ENCODE results near the gene SPEF2.

The SPEF2 gene

GRCh38 chr5:35785601-35786085 is 168.0 kb downstream of the SPEF2 start:
- peak; percentile 43 to 47 for DNase-seq

GRCh38 chr5:35788724-35789123 is 171.1 kb downstream of the SPEF2 start:
- DNase-seq = no peak

GRCh38 chr5:35789732-35790456 is 172.2 kb downstream of the SPEF2 start:
- DNase-seq = no peak

- DNase-seq = no peak
These were observed 172.8 kb downstream of the SPEF2 start for GRCh38 chr5:35790457-35790822.

DNA sequence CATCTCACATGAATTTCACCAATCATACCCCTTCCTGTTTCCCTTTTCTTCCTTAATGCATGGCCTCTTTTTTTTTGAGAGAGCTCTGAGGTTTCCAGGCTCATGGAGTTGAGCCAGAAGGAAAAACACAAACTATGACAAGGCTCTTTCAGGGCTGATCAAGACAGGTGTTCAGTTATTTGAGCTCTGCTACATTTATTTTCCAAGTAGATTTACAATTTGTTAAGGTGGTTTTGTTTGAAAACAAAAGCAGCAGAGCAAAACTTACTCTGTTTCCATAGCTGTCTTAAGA is 176.6 kb downstream of the SPEF2 start:
- no peak for DNase-seq

DNA sequence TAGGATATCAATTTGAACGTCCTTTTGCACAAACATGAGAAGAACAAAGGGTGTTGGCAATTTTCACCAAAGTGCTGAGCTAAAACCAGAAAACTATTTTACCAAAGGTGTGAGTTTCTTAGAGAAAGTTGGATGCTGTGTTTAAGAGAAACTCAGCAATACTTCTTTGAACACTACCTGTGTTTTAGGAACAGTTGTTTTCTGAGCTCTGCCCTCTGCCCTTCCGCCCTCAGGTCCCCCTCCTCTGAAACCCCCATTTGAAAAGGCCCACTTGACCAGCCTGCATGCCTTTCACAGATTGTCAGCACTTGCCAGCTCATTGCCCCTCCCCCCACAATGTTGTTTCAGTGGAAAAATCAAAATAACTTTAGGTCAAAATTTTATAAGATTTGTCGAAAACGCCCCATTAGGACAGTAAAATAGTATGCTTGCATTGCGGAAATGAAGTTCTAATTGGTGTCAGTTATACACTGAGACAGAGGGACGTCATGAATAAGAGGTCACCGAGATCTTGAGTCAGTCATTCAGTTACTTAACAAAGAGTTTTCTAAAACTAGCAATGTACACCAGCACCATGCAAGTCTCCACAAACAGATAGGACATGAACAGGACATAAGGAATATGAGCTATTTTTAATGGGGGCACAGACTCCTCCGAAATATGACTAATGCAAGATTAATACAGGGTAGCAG is 177.2 kb downstream of the SPEF2 start:
- no peak for DNase-seq

GRCh38 chr5:35799181-35799580 is 181.5 kb downstream of the SPEF2 start:
- no peak for DNase-seq

DNA sequence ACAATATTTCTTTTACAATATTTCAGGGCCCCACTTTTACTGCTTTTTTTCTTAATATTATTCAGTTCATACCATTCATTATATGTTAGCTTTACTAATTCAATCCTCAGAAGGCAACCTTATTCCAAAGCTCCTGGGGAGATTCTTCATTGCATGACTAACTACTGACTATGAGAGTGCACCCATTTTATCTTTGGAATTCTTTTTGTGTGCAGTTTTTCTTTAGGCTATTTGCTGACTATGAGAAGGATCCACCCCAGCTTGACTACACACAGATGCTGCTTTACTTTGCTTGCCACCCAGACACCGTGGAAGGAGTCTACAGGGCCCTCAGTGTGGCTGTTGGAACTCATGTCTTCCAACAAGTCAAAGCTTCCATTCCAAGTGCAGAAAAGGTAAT is 182.1 kb downstream of the SPEF2 start:
- DNase-seq = no peak

DNA sequence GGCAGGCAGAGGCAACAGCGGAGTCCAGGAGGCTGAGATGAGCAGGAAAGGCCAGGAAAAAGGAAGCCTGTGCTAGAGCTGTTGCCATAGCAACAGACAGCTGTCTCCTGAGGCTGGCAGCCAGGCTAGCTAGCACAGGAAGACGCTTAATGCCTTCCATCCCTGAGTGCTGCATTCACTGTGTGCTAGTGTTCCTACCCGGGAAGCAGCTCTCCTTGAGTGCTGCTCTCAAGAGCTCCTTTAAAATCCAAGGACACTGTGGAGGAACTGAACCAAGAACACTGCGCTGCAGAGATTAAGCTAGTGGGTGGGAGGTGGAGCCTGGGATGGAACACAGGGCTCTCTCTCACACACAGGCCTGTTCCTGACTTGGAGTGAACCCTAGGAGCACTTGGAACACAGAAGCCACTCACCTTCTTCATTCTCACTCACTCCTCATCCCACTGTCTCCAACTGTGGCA is 185.6 kb downstream of the SPEF2 start:
- no peak for DNase-seq

DNA sequence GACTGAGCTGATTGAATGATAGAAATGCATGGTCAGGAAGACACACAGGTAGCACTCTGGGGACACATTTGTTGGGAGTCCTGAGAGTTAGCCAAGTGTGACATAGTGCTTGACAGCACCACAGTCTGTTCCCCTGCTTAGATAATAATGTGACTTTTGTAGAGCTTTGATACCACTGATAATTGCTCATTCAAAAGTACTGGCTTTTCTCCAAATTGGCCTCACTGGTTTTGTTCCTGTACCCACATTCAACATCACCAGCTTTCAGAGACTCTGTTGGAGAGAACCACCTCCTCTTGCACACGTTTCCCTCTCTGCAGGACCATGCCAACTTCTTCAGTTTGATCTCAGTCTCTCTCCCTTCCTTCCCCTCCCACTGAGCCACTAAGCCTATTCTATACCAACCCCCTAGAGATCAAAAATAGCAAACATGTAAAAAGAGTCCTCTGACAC is 186.6 kb downstream of the SPEF2 start:
- DNase-seq = no peak

DNA sequence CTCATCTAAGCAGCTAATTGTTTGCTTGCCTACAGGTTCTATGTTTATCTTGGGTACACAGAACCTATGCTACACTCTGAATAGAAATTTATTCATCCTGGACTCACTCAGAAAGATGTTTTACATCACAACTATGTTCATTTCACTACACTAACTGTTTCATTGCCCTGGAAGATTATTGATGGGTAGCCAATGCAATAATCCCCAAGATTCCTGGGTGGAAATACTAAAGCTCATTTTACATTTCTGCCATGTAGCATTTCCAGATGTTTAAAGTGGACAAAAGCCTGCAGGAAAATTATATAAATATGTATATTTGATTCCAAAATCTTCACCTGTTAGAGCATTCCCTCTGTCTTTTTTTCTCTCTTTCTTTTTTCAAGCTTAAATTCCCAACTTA is 187.2 kb downstream of the SPEF2 start:
- no peak for DNase-seq

DNA sequence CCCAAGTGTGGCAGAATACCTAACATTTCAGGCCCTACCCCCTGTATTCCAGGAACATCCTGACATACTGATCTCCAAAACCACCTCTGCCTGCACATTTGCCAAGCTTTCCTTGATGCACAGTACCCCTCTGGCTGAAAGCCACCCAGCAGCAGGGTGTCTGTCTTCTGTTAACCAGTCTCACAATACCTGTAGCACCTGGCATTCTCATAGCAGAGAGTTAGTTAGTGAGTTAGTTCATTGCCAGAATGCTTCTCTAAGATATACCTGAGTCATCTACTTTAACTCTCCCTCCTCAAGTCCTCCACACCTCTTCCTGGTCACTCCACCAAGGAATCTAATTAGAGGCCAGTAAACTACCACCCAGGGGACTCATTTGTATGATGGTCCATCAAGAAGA is 192.9 kb downstream of the SPEF2 start:
- no peak for DNase-seq

DNA sequence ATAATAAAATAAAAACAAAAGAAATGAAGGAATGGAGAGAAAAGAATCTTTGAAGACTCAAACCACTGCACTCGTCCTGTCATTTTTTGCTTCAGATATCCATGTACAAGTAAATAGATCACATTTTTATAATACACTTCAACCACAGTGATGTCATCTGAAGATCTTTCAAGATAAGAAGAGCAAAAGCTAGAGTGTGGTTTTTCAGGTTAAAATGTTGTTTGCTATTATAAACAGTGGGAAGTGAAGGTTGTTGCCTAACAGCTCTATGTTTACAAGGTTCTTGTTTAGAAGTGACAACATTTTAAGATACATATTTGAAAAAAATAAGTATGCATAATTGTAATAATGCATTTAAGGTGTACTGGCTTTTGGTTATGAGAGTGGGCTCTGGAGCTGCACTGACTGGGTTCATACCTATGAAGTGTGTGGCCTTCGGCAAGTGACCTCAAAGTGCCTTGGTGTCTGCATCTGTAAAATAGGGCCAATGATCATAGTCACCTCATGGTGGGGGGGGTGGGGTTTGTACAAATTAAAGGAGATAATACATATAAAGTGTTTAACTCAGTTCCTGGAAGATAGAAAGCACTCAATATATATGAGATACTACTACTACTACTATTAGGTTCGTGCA is 193.6 kb downstream of the SPEF2 start:
- DNase-seq = no peak

GRCh38 chr5:35813521-35813920 is 195.9 kb downstream of the SPEF2 start:
- no peak for DNase-seq

DNA sequence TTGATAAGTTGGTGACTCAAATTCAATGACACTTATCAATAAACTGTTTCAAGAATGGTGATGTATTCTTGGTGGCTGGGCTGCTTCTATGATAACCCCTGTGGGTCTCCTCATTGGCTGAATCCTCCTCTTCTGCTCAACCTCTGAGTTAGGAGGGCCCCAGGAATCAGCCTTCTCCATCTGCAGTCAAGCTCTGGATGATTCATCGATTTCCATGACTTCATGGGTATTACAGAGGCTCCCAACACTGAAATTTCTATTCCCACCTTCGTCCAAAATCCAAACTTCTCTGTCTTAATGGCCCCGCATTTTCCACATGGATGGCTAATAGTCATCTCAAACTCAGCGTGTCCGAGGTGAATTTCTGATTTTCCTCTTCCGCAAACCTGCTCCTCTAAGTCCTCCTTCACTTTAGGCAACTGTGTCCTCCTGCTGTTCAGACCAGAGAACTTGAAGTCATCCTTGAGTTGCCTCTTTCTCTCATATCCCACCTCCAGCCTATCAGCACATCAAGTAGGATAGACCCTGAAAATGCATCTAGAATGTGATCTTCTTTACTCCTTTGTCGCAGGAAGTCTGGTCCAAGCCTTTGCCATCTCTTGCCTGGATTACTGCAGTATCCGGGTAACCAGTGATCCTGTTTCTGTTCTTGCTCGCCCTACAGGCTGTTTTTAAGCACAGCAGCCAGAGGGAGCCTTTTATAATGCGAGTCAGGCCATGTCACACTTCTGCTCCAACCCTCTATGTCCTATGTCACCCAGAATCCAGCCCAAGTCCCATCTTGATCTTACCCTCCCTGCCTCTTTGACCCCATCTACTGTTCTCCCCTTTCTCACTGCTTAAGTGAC is 197.7 kb downstream of the SPEF2 start:
- DNase-seq = peak in 1 of 2 donors; percentile 52

DNA sequence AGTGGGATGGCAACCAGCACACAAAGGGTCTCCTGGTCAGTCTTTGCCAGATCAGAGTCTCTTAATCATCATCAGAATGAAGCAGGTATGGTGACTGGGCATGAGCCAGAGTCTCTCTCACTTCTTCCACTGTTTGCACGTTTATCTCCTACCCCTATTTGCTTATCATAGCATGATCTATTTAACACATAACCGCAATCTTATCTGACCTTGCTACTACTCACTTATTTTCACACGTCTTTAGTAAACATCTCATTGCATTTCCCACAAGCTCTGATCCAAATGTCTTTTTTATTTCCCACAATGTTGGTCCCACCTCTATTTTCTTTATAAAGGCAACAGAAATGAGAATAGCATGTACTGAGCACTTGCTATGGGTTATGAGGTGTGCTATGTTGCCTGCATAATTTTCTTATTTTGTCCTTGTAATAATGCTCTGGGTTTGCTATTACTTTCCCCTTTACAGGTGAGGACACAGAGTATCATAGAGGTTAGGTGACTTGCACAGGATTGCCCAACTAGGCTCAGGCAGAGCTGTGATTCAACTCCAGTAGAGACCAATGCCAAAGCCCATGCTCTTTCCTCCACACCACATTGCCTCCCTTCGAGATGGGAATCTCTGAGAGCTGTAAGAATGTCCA is 199.3 kb downstream of the SPEF2 start:
- DNase-seq = no peak

DNA sequence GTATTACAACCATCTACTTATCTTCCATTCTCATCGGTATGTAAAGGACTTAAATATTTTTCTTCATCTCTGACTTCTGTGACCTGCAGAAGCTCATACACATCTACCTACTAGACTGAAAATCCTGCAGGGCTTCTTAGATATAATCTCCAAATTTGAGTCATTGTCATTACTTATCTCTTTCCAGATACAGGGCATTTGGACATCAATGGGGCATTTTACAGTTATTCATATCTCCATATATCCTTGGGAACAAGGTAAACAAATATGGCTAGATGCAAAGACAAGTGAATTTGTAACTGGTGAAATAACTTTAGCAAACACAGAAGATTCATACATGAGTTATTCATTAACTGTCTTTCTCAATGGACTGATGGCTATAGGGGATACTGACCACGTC is 201.4 kb downstream of the SPEF2 start:
- DNase-seq = no peak

- no peak for DNase-seq
These were observed 202.0 kb downstream of the SPEF2 start for GRCh38 chr5:35819668-35820067.

DNA sequence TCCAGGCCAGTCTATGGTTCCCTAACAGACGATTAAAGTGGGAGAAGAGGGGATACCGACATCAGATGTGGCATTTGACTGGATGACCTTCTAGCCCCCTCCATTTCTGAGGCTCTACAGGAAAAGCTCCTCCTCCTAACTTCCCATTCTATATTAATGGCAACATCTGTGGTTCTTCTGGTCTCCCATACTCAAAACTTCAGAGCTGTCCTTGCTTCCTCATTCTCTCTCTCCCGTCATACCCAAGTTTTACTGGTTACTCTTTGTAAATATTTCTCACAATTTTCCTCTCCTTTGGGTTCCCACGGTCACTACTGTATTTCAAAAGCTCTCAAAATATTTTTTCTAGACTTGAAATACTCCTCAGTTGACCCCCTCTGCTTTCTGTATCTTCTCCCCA is 203.1 kb downstream of the SPEF2 start:
- no peak for DNase-seq

GRCh38 chr5:35821513-35821912 is 203.8 kb downstream of the SPEF2 start:
- DNase-seq = no peak

DNA sequence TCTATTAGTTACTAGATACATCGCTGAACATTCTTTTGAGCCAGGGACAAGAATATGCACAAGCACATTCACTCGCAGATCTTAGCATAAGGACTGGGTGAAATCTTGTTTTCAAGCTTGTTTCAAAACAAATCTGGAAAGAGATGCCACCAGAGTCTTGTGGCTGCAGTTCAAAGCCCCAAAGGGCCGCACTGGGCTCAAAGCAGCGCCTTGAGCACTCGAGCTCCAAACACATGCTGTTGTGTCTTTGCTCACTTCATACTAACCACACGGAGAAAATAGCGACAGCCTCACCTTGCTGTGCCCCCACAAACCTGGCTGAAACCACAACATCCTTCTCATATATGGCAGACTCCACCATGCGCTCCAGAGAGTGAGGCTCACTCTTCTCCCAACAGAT is 204.8 kb downstream of the SPEF2 start:
- no peak for DNase-seq

DNA sequence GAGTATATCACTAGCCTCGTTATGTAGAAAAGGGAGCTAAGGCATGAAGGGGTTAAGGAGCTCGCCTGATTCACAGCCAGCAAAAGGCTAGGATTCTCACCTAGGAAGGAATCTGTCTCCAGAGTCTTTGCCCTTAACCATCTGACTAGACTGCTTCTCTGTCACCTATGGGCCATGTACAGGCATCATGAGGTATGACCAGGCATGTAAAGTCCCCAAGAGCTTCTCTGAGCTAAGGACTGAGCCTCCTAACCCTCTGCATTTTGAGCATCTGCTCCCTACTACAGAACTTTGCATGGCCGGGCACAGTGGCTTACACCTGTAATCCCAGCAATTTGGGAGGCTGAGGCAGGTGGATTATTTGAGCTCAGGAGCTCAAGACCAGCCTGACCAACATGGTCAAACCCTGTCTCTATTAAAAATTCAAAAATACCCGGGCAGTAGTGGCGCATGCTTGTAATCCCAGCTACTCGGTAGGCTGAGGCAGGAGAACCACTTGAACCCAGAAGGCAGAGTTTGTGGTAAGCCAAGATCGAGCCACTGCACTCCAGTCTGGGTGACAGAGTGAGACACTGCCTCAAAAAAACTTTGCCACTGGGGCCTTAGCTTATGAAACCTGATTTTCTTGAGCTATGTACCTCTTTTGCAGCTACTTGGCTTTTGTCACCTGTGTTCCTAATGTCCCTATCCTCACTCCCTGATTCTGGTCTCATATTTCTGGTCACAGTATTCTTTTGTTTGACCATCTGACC is 205.9 kb downstream of the SPEF2 start:
- no peak for DNase-seq

Data from activated CD4-positive, alpha-beta T cell treated with anti-CD3 and anti-CD28 coated beads for 4 hours (primary cell).